ENCODE data around the gene PLA2G4F.

Gene PLA2G4F

DNA sequence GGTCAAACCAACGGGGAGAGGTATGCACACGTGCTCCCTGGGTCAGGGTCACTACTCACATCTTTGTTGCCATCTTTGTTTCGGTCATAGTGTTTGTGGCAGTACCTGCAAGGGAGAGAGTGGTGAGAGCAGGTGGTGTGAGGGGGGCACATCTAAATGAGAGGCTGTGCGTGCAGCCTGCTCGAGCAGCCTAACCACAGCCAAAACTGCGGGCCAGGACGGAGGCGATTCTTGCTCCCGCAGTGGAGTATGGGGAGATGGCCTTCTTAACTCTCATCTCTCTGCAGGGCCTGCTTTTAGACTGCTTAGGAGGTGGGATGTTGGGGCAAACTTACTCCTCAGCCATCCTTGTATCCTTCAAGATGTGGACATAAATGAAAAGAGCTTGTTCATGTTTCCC lies 6.9 kb upstream of the PLA2G4F start:
- no peak for DNase-seq

GRCh38 chr15:42160136-42160535 lies 3.7 kb upstream of the PLA2G4F start:
- no peak for DNase-seq

- DNase-seq, result no peak
These were observed 3.1 kb upstream of the PLA2G4F start for GRCh38 chr15:42159381-42160015.

DNA sequence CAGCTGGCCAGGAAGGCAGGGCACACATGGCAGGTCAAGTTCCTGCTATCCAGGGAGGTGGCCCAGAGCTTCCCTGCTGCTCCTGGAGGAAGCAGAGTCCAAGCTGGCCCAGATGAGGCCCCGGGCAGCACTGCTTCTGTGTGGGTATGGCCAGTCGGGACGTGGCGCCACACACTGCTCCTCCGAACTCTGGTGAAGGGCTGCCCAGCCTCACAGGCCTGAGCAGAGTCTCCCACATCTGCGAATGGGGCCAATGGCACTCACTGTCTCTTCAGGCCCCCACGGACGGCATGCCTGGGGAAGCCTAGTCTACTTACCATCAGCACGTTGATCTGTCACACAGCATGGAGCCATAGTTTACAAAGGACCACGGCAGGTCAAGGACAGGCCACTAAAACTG lies 2.5 kb upstream of the PLA2G4F start:
- no peak for DNase-seq

- DNase-seq, result no peak
These were observed 1.7 kb upstream of the PLA2G4F start for GRCh38 chr15:42157981-42158765.

DNA sequence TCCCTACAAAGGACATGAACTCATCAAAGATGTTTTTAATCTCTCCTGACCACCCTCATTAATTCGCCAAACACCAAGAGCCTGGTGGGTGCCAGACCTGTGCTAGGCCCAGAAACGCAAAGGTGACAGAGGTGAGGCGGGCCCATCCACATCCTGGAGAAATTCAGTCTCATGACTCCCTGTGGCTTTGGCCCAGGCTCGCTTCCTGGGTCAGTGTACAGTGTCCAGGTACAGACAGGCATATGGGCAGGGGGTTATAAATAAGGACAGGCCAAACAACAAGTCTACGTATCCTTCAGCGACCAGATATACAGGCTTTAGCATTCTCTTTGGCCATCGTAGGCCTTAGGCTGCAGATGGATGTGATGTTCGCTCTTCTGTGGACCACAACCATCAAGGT lies 945 bp upstream of the PLA2G4F start:
- DNase-seq, result no peak

DNA sequence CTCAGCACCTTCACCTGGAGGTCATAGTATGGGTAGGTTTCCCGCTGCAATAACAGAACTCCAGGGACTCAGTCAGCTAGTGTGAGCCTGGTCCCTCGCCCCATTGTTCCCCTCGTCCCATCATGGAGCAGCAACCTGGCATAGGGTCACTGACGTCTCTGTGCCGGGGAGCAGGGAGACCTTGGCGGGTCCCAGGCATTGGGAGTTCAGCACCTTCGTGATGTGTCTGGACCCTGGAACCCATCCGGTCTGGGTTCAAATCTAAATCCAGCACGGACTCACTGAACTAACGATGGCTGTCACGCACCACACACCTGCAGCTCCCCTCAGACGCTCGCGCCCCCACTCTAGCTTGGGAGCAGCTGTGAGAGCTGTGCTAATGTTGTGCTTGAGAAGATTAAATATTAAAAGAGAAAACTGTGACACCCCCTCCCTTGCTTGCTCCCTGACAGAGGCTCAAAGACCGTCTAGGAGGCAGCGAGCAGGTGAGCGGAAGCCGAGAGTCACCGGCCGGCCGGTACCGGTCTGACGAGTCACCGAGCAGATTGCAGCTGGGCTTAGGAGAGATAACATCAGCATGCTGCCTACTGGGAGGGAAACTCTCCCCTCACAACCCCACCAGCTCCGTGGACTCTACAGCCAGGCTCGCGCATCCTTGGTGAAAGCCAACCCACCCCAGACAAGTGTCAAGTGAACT lies 742 bp downstream of the PLA2G4F start:
- no peak for DNase-seq

- DNase-seq, result no peak
These were observed 1.5 kb downstream of the PLA2G4F start for GRCh38 chr15:42154956-42155355.

DNA sequence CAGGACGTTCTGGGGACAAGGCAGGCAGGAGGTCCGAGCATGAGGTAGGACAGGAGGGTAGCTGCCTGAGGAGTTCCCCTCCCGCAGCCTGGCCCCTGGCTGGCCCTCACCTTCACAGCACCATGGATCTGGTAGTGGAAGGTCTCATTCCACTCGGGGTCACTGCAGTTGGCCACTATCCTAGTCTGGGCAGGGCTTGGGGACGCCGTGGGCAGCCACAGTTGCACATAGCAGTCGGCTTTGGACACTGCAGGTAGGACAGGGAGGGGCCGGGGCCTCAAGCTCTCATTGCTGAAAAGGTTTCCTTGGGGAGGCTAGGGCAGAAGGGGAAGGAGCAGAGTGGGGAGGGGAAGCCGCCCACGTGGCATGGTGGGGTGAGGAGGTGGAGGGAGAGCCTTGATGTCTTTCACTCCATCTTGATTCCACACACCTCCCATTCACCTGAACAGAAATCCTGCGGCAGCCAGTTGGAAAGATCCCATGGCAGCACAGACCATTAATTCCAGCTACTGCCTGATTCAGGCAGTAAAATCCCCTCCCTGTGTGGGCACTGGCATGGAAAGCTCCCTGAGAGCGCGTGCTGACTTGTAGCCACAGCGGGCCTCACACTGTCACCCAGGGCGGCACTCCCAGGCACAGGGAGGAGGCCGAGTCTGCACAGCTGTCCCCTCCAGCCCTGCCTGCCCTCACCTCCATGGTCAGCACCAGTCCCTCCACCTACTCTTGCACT lies 2.1 kb downstream of the PLA2G4F start:
- no peak for DNase-seq

DNA sequence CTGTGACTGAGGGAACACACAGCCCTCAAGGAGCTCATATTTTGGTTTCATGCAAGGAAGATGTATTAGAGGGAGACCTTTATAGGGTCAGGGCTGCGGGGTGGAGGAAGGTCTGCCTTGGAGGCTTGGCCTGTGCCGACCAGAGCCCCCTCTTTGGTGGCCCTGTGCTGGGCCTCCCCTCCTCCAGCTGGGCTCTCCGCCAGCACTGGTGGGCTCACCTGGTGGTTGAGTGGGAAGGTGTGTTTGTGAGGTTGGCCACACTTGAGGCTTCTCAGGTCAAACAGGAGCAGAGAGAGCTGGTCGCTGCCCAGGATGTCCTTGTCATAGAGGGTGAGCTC lies 2.6 kb downstream of the PLA2G4F start:
- DNase-seq, result no peak

DNA sequence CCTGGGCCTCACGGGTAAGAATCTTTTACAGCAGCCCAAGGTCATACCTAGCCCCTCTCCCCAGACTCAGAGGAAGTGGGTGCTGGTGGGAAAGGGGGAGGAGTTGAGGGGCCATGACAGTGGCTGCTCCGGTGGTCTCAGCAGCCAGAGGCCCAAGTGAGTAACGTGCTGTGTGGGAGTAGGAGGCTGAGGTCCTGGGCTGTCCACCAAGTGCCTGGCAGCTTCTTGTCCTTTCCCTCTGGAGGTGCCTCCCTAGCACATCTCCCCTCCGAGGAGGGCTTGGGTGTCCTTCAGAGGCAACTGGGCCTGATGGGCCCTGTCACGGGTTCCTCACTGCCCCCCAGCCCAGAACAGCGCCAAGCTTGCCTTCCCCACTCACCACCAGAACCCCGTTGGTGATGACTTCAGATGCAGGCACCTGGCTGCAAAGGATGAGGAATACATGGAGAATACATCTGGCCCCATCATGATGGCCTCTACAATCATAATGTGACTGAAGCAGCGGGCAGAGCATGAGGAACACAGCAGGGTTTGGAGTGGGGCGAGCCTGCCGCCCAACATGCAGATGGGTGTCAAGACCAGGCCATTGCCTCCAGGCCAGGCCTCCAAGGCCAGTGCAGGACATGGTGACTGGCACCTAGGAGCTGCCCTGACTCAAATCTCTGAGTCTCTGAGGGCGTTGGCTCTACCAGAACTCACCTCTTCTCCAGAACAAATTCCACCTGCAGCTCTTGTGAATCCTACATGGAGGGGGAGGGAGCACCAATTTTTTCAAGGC lies 3.3 kb downstream of the PLA2G4F start:
- no peak for DNase-seq

DNA sequence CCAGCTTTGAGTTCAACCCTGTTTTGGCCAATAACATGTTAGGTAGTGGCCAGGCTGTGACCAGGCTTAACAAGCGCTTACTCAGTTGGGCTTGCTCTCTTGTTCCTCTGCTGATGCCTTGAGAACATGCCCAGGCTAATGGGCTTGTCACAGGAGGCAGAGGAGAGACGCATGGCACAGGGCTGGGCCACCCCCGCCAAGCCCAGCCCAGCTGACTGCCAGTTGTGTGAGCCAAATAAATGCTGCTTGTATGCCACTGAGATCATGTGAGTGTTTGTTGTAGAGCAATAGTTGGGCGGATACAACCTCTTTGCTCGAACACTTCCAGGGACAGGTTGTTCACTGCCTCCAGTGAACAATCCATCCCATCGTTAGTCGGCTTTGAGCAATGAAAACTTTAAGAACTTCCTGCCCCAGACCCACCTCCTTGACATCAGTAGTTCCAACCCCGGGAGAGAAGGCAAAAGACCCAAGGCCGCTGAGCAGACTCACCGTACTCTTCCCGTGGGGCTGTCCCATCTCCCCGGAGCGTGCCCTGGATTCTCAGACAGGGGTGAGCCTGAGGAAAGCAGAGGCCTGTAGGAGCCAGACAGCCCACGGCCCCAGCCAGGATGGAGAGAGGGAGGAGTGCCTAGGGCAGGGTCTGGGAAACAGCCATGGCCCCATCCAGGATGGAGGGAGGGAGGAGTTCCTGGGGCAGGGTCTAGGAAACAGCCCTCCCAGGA lies 4.1 kb downstream of the PLA2G4F start:
- no peak for DNase-seq

DNA sequence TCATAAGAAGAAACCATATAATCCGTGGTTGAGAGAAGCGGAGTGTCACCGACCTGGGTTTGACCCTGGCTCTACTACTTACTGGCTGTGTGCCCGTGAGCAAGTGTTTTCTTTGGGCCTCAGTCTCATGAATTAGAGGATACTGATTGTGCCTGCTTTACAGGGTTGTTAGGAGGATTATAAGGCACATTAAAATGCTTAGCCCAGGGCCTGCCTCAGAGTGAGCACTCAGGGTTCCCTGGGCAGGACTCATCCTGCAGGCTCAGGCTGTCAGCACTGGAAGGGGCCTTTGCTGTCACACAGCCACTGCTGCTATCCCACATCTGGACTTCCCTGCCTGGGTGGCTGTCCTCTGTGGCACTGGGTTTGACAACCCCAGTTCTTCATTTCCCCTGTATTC lies 4.7 kb downstream of the PLA2G4F start:
- no peak for DNase-seq

DNA sequence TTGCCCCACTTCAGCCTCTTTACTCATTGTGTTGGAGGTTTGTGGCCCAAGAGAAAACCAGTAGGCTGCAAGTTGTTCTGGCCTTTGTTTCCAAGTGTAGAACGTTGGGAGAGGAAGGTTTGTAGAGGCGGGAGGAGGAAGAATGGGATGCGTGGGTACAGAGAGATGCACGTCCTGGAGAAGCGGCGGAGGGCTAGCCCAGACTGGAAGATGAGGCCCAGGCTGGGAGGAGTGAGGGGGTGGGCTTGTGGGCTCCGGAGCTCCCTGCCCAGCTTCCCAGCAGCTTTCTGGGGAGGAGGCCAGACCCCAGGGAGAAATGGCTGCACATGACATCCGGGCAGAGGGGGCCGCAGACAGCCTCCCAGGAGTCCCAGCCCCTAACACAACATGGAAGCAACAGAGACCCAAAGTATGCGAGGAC lies 5.3 kb downstream of the PLA2G4F start:
- no peak for DNase-seq

DNA sequence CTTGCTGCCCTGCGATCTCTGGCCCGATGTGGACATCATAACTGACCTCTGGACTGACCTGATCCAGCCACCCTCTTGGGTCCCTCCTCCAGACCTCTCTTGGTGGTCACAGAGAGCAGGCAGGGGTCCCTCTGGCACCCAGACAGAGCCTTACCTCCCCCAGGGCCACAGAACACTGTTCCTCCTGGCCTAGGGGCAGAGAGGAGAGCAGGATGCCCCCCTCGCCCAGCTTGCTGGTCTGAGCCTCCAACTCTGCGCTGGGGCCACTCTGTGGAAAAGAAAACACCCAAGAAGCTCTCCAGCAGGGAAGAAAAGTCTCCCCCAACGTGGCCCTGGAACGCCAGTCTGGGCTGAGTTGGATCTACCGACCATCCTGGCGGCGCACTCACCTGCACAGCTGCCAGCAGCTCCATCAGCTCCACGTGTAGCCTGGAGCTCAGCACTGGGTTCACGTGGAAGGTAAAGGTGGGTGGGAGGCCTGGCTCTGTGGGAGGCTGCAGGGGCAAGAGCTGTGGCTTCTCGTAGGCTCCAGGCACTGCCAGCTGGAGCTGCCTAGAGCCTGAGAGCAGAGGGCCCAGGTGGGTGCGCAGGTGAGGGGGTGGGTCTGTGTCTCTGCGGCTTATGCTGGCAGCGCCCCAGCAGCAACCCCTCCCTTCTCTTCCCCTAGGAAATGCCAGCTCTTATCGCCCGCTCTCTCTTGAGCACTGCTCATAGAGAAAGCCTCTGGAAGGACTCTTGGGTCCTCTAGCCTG lies 6.0 kb downstream of the PLA2G4F start:
- no peak for DNase-seq

- no peak for DNase-seq
These were observed 6.8 kb downstream of the PLA2G4F start for GRCh38 chr15:42149493-42150218.

- no peak for DNase-seq
These were observed 7.5 kb downstream of the PLA2G4F start for GRCh38 chr15:42148808-42149492.

GRCh38 chr15:42147431-42147735 lies 9.1 kb downstream of the PLA2G4F start:
- DNase-seq, result no peak

DNA sequence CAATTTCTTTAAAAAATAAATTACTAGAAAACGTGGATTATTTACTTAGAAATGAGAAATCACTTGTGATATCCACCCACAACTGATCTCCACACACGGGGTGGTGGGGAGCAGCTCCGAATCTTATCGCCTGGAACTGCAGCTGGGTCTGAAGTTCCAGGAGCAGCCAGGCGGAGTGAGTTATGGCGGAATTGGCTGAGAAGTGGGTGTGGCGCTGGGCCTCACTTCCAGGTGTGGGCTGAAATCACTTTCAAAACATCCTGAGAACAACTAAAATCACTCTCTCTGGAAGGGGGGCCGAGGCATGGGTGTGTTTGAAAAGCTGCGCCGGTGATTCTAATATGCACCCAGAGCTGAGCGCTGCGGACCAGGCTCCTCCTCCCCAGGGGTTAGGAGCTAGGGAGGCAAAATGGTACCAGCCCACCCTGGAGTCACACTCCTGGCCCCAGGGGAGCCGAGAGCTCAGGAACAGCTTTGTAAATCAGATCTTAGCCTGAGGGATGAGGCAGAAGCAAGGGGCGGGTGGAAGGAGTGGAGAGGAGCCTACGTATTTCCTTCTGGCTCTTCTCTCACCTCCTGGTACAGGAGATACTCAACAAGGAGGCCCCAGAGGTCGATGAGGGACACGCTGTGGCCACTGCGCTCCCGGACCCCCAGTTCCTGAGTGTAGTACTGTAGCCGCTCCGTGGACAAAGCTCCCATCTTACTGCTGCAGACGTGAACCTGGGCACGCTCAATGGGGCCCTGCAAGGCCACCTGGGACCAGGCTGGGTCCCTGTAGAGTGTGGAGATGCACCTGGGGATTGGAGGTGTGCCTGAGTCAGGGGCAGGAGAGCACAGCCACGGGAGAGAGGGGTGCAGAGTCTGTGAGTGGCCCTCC lies 9.6 kb downstream of the PLA2G4F start:
- no peak for DNase-seq
